ENCODE measurements around the gene ABRACL. TPM values are rescaled to one million over a fixed set of nuclear protein-coding genes. Genes with fewer than 3 reads are reported as not detected.
"Not testable (repeated sequence)": the region's sequence is repeated elsewhere in the genome, so short reads cannot be mapped to it uniquely, and the experiment has no call there.

The ABRACL gene
- polyA plus RNA-seq, 1 donor from 2014 or later: 62.0 TPM

DNA sequence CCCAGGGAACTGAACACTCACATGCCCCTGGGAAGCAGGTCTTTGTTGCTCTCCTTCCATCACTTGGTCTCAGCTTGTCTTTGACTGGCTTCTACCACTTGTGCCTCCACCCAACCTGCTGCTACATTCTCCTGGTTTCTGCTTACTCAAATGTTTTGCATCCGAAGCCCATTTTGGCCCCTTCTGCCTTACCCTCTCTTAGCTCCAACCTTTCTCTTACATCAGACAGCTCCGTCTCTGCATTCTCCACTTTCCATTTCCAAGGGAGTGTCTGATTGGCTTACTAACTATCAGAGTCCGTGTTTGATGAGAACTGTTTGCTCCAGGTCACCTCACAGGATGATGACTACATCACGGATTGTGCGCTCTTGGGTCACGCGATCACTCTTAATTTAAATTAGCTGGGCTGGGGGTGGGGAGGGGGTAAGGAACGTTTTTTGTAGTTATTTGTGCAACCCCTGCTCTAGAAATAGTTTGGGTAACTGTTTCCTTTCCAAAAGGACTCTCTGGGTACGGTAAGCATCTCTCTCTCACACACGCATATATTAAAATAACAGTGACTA, 844 bp upstream of the ABRACL start:
- Mint-ChIP-seq H3K27me3 (no peaks in the 10 kb centered on the region), H3K27ac (peak overlapping the region in 2 of 3 donors; percentile 82 to 85), H3K9me3 (no peaks in the 10 kb centered on the region), H3K4me1 (peaks cover 7 to 17% (median 12%) of the 10 kb centered on the region in 3 donors), H3K36me3 (no peaks in the 10 kb centered on the region), H3K4me3 (peak overlapping the region in 2 of 4 donors; percentile 96 to 97)

DNA sequence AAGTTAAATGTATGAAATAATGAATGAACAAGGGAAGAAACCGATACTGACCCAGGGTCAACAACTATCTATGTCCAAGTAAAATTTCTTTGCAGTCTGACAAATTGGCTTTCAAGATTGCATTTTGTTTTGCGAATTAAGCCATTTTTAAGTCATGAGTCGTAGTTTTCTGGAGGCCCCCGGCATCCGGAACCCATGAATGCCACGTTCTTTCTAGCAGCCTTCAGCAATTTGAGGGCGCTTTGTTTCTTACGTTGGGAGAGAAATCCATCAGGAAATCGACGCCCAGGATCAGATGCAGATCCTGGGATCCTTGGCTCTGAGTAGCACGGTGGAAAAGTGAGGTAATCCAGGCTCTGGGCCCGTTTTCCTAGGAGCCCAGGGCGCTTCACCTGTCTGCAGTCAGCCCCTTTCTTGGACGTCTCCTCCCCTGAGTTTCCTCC, 309 bp upstream of the ABRACL start:
- H3K27me3 Mint-ChIP-seq: no peaks in the 10 kb centered on the region
- no peaks in the 10 kb centered on the region for H3K9me3 Mint-ChIP-seq
- H3K4me1 Mint-ChIP-seq: peaks cover 7 to 18% (median 14%) of the 10 kb centered on the region in 3 donors
- H3K36me3 Mint-ChIP-seq: no peaks in the 10 kb centered on the region
- H3K27ac Mint-ChIP-seq: peak overlapping the region; percentile 82 to 85 (median 83)
- H3K4me3 Mint-ChIP-seq: peak overlapping the region in 2 of 4 donors; percentile 96 to 97

DNA sequence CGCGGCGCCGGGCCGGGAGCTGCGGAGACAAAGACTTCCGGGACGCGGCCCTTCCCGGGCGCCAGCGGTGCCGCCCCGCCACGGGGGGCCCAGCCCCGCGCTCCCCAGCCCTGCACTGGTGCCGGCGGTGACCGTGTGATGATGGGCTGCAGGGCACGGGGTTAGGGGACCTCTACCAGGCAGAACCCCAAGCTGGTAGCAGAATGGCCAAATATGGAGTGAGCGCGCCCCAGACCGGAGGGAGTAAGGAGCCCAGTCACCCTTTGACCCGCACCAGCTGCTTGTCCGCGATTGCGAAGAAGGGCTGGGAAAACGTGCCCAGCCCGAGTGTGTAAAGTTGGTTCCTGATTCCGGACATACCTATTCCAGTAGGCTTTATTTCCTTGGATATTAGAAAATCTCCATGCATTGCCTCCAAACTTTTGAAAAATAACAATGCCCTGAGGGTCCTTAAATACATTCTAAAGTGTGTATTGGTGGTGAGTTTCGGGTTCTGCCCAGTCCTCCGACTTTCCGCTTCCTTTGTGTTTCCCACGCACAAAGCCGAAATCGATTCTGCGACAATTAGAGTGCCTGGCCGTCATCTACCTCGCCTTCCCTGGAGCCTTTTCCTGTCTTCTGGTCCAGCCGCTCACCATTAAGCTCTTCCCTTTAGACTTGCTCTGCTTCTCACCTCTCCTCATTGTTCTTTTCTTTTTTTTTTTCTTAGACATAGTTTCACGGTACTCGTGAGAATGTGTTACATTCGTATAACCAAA, 1.1 kb downstream of the ABRACL start:
- Mint-ChIP-seq H3K4me3 (no peak overlapping the region), H3K9me3 (no peaks in the 10 kb centered on the region), H3K4me1 (peaks cover 7 to 18% (median 14%) of the 10 kb centered on the region in 3 donors), H3K27ac (no peak overlapping the region), H3K36me3 (no peaks in the 10 kb centered on the region), H3K27me3 (no peaks in the 10 kb centered on the region)

DNA sequence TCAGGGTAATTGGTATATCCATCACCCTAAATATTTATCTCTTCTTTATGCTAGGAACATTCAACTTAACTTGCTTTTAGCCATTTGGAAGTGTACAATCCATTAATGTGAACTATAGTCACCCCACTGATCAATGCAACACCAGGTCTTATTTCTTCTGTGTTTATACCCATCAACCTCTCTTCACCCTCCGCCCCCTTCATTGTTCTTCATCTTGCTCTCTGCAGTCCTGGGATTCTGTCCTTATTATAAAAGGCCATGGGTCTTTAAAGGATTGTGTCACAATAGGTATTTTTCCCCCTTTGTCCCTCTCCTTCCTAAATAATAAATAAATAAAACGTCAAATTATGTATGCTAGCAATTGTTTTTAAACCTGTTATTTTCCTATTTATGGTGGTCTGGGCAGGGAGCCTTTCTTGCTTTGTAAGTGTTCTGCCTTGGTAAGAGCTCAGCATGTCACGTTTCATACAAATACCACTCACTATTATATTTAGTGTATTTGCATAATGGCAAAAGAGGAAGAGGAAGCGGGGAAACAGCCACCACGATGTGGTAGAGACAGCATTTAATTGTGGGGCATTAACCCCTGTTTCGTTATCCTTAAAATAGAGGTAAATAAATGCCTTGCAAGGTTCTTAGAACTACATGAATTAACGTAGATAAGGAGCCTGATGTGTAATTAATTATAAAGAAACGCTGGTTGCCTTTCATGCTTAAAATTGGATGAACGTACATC, 1.9 kb downstream of the ABRACL start:
- Mint-ChIP-seq H3K4me1 (peaks cover 7 to 18% (median 14%) of the 10 kb centered on the region in 3 donors), H3K27me3 (no peaks in the 10 kb centered on the region), H3K9me3 (no peaks in the 10 kb centered on the region), H3K36me3 (no peaks in the 10 kb centered on the region), H3K4me3 (no peak overlapping the region), H3K27ac (no peak overlapping the region)

DNA sequence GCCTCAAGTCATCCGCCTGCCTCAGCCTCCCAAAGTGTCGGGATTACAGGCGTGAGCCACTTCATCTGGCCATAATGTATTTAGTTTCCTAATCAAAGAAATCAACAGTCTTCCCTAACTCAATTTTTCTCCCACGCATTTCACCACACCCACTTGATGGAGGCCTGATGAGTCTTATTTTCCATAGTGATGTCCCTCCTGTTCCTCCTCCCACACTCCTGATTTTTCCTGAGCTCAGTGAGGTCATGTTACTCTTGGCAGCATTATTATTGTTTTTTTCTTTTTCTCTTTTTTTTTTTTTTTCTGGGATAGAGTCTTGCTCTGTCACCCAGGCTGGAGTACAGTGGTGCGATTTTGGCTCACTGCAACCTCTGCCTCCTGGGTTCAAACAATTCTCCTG, 8.9 kb downstream of the ABRACL start:
- Mint-ChIP-seq H3K27me3 (no peaks in the 10 kb centered on the region), H3K4me3 (no peak overlapping the region), H3K9me3 (no peaks in the 10 kb centered on the region), H3K36me3 (peaks cover 5% of the 10 kb centered on the region), H3K4me1 (peaks cover 0 to 5% (median 3%) of the 10 kb centered on the region in 3 donors), H3K27ac (no peak overlapping the region)

DNA sequence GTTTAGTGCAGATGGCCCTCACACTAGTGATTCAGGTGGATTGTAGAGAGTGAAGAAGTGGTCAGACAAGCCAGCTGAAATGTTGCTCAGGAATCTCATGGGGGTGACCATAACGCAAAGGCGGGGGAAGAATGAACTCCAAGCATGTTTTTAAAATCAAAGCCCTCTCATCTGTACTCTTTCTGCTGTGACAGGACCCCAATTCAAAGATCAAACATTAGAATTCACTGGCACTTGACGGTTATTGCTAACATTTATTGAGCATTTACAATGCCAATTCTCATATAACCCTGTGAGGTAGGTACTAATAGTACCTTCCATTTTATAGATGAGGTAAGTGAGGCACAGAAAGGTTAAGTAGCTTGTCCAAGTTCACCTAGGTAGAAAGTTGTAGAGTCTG, 15.7 kb downstream of the ABRACL start:
- peaks cover 4% of the 10 kb centered on the region for H3K36me3 Mint-ChIP-seq
- H3K4me3 Mint-ChIP-seq: no peak overlapping the region
- H3K4me1 Mint-ChIP-seq: peaks cover 0 to 1% (median 0%) of the 10 kb centered on the region in 3 donors
- H3K27me3 Mint-ChIP-seq: no peaks in the 10 kb centered on the region
- H3K9me3 Mint-ChIP-seq: no peaks in the 10 kb centered on the region
- no peak overlapping the region for H3K27ac Mint-ChIP-seq

DNA sequence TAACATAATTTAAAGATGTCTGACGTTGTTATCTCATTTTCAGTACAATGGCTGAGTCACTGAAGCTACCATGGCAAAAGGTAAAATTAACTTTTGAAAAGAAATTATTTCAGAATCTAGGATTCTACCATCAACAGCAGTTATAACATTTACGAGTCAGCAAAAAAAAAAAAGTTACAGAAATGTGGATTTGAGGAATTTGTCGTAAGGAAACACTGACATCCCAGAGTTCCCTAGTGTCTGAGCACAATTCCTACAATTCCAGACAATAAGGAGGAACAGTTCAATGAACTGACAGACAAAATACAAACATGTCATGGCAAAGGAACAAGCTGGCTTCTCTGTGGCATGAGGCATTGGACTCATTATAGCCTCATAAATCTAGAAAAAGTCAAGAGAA, 19.1 kb downstream of the ABRACL start:
- H3K9me3 Mint-ChIP-seq: no peaks in the 10 kb centered on the region
- no peaks in the 10 kb centered on the region for H3K36me3 Mint-ChIP-seq
- no peak overlapping the region for H3K27ac Mint-ChIP-seq
- H3K4me3 Mint-ChIP-seq: no peak overlapping the region
- peaks cover 4% of the 10 kb centered on the region for H3K27me3 Mint-ChIP-seq
- peaks cover 0 to 4% (median 0%) of the 10 kb centered on the region in 3 donors for H3K4me1 Mint-ChIP-seq

DNA sequence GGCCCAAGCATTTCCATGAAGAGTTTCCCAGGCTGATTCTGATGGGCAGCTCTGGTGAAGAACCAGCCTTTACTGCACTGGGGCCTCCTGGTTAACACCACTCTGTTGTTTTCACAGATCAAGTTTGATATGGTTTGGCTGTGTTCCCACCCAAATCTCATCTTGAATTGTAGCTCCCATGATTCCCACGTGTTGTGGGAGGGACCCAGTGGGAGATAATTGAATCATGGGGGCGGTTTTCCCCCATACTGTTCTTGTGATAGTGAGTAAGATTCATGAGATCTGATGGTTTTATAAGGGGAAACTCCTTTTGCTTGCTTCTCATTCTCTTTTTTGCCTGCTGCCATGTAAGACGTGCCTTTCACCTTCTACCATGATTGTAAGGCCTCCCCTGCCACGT, 20.4 kb downstream of the ABRACL start:
- not testable (repeated sequence) for H3K4me3 Mint-ChIP-seq, H3K27me3 Mint-ChIP-seq, H3K4me1 Mint-ChIP-seq, H3K9me3 Mint-ChIP-seq, H3K36me3 Mint-ChIP-seq, H3K27ac Mint-ChIP-seq

DNA sequence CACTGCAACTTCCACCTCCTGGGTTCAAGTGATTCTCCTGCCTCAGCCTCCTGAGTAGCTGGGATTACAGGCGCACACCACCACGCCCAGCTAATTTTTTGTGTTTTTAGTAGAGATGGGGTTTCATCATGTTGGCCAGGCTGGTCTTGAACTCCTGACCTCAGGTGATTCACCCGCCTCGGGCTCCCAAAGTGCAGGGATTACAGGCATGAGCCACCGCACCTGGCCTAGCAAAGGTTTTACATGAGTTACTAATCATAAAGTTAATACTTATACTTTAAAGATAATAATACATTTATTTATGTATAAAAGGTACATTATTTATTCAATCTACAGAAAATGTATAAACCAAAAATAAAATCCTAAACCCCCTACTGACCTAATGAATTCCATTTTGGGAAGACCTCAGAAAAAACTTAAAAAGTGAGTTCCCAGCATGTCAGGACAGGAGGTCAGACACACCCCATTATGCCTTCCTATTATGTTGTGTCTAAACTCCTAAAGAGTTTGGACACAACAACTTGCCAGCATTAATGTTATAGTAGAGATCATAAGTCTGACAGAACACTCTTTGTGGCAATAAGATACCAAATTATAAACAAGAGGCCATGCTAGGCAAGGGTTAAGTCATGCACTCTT, 21.7 kb downstream of the ABRACL start:
- not testable (repeated sequence) for H3K36me3 Mint-ChIP-seq, H3K9me3 Mint-ChIP-seq, H3K27me3 Mint-ChIP-seq, H3K4me3 Mint-ChIP-seq, H3K27ac Mint-ChIP-seq, H3K4me1 Mint-ChIP-seq

DNA sequence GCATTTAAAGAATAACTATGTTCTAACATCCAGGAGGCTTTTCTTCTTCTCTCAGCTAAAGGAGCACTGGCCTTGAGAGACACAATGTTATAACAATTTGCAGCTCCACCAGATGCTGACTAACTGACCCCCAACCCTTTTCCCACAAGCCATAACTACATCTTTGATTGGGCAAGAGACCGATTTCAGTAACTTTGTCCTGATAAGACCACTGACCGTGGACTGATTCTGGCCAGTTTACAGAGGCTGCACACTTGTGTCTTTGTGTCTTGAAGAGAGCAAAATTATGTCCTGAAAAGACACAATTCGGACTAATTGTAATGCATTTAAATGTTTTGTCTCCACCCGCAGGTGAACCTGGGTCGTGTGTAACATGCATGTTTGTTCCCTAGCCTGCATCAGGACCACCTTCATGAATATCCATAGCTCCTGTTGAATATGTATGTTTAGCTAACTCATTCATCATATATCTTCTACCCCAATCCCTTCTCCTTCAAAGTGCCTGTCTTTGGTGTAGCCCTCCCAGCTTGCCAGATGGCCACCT, 22.3 kb downstream of the ABRACL start:
- no peak overlapping the region for H3K4me3 Mint-ChIP-seq
- no peaks in the 10 kb centered on the region for H3K9me3 Mint-ChIP-seq
- H3K27ac Mint-ChIP-seq: no peak overlapping the region
- H3K4me1 Mint-ChIP-seq: peaks cover 0 to 2% (median 0%) of the 10 kb centered on the region in 3 donors
- H3K27me3 Mint-ChIP-seq: peaks cover 4% of the 10 kb centered on the region
- H3K36me3 Mint-ChIP-seq: no peaks in the 10 kb centered on the region

DNA sequence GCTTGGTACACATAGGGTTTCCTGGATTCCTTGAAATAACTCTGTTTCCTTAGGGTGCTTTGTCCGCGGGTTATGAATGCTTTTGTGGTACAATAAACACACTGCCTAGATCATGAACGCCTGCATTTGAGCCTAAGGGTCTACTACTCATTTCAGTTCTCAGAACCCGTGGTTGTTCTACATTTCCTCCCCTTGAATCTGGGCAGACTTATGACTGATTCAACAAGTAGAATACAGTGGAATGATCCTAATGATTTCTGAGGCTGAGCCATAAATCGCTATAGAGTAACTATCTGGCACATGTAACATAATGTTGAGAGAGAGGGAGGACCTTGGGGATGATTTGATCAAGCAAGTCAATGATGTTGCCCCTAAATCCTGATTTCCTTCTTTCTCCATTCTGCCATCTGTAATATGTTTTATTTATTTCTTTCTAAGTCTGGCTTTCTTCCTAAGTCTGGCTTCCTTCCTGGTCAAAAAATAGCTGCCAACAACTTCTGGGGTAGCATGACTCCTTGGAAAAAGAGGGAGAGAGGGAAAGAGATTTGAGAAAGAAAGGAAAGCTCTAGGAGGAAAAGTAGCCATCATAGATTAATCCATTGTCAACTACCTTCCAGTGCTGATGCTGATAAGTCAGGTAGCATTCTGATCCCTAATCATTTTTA, 23.0 kb downstream of the ABRACL start:
- Mint-ChIP-seq H3K27ac (no peak overlapping the region), H3K9me3 (no peaks in the 10 kb centered on the region), H3K27me3 (peaks cover 4% of the 10 kb centered on the region), H3K4me1 (peaks cover 0 to 2% (median 0%) of the 10 kb centered on the region in 3 donors), H3K4me3 (no peak overlapping the region), H3K36me3 (no peaks in the 10 kb centered on the region)

DNA sequence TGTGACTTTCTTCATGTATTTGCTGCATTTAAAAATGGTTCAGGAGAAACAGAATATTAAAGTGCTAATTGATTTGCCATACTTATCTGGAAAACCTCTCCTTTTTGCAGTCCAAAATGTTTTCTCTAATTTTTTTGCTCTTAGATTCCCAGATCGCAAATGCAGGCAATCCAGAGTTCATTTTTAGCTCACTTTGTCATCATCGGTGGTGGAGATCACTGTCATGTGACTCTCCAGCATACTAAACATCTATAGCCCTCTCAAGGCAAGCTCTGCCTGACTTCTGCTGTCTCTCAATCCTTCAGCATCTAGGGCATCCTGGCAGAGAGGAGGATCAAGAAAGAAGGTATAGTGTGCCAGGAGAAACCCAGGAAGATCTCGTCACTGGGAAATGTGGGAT, 24.8 kb downstream of the ABRACL start:
- H3K4me1 Mint-ChIP-seq: peaks cover 0 to 2% (median 0%) of the 10 kb centered on the region in 3 donors
- no peak overlapping the region for H3K27ac Mint-ChIP-seq
- H3K36me3 Mint-ChIP-seq: no peaks in the 10 kb centered on the region
- H3K27me3 Mint-ChIP-seq: peaks cover 9% of the 10 kb centered on the region
- H3K4me3 Mint-ChIP-seq: no peak overlapping the region
- H3K9me3 Mint-ChIP-seq: no peaks in the 10 kb centered on the region

DNA sequence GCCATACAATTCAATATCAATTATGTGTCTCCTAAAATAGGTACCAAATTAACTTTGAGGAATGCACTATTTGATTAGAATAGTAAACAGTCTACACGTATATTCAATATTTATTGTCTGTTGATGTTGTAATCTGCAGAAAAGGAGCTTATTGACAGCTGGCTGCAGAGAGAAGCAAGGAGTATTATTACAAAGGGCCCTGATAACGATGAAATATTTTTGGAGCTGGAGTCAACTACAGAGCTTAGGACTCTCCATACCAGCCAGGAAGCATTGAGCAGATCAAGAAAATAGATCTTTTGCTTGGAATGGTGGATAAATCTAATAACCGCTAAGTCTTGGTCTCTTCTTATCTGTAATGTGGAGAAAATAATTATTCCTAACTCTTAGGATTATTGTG, 25.5 kb downstream of the ABRACL start:
- Mint-ChIP-seq H3K9me3 (no peaks in the 10 kb centered on the region), H3K27me3 (peaks cover 9% of the 10 kb centered on the region), H3K36me3 (no peaks in the 10 kb centered on the region), H3K4me1 (peaks cover 0 to 2% (median 0%) of the 10 kb centered on the region in 3 donors), H3K4me3 (no peak overlapping the region), H3K27ac (no peak overlapping the region)

DNA sequence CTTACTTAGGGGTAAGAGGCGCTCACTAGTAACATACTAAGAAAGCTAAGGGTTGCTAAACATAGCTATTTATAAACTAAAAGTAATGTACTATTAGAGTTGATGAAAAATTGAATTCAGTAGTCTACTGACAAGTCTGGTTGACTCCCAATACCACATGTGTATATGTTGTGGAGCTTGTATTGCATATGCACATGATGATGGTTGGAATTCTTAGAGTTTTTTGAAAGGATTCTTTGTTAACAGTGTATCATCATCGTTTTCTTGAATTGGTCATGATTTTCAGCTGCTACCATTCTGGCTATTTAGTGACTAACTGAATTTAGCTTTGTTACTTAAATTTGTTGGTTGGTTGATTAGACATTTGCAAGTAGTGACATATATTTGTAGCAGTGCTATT, 27.2 kb downstream of the ABRACL start:
- Mint-ChIP-seq H3K4me3 (no peak overlapping the region), H3K9me3 (no peaks in the 10 kb centered on the region), H3K36me3 (no peaks in the 10 kb centered on the region), H3K27ac (no peak overlapping the region), H3K4me1 (peaks cover 0 to 2% (median 0%) of the 10 kb centered on the region in 3 donors), H3K27me3 (peaks cover 14% of the 10 kb centered on the region)

Measured in IgD-negative memory B cell (primary cell).